VCaP (cell line): ENCODE results near the gene CIRBP.

Source experiments
- H3K27ac ChIP-seq: fragments of 450-650 bp; 2 replicates; pipeline ENCODE4 v1.5.1; 2017
- TF ChIP-seq, protein P1 (sequence below): fragments of 450-650 bp; conservative IDR thresholded peaks from 2 replicates; pipeline ENCODE4 v1.5.1; 2017; ENCODE audit warnings: mild to moderate bottlenecking, moderate library complexity

CIRBP gene

DNA sequence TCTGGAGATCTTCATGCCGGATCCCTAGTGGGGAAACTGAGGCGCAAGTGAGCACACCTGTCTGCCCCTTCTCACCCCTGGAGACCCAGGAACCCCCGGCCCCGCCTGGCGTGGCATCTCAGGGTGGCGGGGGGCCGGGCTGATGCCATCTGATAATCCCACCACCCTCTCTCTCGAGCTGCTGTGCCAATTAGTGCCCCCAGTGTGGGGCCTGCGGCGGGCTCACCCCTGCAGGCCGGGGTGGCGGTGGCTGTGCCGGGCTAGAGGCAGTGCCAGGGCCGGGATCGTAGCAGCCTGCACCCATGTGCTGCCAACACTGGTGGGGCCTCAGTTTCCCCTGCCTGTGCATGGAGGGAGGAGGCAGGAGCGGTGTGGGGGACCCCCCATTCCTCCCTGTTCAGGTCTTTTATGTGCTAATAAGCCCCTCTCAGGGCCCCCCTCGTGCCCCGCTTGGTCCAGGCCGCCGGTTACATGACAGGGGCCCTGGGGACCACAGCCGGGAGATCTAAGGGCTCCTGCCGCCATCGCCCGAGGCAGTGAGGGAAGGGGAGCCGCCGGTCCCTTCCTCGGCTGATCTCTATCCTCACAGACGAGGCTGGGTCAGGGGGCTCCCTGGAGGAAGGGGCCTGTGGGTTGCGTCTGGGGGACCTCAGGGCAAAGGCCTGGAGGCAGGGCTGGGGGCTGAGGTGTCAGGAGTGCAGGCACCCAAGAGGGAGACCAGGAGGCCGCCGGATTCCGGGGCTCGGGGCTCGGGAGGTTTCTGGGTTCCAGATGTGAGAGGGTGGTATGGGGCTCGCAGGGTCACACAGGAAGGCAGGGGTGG, 24.9 kb downstream of the CIRBP start:
- TF ChIP-seq, protein P1, sequence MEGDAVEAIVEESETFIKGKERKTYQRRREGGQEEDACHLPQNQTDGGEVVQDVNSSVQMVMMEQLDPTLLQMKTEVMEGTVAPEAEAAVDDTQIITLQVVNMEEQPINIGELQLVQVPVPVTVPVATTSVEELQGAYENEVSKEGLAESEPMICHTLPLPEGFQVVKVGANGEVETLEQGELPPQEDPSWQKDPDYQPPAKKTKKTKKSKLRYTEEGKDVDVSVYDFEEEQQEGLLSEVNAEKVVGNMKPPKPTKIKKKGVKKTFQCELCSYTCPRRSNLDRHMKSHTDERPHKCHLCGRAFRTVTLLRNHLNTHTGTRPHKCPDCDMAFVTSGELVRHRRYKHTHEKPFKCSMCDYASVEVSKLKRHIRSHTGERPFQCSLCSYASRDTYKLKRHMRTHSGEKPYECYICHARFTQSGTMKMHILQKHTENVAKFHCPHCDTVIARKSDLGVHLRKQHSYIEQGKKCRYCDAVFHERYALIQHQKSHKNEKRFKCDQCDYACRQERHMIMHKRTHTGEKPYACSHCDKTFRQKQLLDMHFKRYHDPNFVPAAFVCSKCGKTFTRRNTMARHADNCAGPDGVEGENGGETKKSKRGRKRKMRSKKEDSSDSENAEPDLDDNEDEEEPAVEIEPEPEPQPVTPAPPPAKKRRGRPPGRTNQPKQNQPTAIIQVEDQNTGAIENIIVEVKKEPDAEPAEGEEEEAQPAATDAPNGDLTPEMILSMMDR = no peak

DNA sequence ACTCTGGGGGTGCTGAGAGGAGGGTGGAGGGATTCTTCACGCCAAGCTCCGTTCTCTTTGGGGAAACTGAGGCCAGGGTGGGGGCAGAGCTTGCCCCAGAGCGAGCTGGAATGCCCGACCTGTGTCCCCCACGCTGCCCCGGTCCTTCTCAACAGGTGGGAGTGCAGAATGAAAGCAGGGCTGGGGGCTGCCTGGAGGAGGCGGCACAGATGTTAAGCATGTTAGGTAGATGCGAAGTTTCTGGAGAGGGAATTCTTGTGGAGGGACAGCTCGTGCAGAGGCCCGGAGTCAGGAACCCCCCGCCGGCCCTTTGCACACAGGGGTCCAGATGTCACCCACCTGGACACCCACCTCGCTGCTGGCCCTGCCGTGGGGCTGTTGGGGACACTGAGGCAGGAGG, 25.6 kb downstream of the CIRBP start:
- TF ChIP-seq, protein P1 = no peak
- H3K27ac ChIP-seq = no peak overlapping the region

More for the DNA sequence above, 24.9 kb downstream of the CIRBP start:
- no peak overlapping the region for H3K27ac ChIP-seq

DNA sequence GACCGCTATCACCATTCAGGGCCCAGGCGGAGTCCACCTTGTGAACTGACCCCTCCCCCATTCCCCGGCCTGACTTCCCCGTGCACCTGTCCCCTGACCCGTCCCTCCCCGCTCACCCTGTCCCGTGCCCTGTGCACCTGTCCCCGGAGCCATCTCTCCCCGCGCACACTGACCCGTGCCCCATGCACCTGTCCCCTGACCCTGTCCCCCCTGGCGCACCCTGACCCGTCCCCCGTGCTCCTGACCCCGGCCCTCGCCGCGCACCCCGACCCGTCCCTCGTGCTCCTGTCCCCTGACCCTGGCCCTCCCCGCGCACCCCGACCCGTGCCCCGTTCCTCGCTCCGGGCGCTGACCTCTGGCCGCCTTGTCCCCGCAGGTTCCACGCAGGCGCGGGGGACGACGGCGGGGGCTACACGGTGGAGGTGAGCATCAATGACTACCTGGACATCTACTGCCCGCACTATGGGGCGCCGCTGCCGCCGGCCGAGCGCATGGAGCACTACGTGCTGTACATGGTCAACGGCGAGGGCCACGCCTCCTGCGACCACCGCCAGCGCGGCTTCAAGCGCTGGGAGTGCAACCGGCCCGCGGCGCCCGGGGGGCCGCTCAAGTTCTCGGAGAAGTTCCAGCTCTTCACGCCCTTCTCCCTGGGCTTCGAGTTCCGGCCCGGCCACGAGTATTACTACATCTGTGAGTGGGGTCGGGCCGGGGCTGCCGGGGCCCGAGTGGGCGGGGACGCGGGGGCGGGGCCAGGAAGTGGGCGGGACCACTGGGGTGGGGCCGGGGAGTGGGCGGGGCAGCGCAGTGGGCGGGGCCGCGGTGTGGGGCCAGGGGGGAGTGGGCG, 26.3 kb downstream of the CIRBP start:
- TF ChIP-seq, protein P1 = no peak
- H3K27ac ChIP-seq = no peak overlapping the region

DNA sequence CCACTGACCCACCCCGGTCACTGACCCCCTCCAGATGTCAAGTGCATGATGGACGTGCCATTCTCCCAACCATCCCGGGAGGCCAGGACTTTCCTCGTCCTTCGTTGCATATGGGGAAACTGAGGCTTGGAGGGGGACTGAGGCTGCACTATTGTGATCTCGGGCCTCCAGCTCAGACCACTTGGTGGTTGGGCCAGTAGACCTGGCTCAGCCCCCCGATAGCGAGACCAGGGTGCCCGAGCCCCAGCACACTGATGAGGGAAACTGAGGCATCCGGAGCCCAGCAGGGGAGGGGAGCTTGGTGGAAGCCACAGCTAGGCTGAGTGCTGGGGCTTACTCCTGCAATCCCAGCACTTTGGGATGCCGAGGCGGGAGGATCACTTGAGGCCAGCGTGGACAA, 26.9 kb downstream of the CIRBP start:
- no peak overlapping the region for H3K27ac ChIP-seq
- TF ChIP-seq, protein P1 = no peak

DNA sequence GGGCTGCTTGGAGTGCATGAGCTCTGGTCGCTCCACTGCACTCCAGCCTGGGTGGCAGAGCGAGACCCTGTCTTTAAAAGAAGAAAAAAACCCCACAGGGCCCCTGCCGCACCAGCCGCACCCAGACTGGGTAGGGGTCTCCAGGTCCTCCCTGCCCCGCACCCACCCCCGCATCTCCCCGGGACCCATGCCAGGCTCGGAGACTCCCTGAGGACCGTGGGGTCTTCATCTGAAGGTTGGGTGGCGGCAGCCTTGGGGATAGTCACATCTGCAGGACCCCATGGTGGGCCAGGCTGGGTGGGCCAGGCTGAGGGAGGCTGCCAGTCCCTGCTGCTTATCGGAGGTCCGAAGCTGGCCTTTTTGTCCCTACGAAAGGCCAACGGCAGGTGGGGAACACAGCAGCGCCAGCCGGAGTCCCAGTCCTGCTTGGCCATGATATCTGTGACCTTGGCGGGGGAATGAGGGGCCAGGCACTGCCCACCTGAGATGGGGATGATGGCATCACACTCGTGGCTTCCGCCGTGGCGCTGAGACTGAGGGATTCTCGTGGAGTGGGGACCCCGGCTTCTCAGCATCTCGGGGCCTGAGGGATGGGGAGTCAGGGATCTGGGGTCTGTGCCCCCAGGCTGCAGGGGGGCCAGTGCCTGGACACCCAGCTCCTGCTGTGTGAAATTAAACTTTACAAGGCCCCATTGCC, 27.6 kb downstream of the CIRBP start:
- TF ChIP-seq, protein P1 = no peak
- H3K27ac ChIP-seq = no peak overlapping the region

DNA sequence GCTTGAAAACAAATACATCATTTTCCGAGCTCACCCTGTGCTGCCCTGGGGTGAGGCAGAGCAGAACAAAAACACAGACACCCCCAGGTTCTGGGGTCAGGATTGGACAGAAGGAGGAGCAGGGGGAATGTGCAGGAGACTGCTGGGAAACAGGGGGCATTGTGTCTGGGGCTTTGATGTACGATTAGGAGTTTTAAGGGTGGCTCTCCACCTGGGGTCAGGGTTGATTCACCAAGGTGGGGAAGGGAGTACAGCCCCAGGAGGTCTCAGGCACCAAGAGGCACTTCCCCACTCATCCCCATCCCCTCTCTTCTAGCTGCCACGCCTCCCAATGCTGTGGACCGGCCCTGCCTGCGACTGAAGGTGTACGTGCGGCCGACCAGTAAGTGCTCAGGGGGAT, 29.1 kb downstream of the CIRBP start:
- TF ChIP-seq, protein P1 = no peak
- no peak overlapping the region for H3K27ac ChIP-seq

DNA sequence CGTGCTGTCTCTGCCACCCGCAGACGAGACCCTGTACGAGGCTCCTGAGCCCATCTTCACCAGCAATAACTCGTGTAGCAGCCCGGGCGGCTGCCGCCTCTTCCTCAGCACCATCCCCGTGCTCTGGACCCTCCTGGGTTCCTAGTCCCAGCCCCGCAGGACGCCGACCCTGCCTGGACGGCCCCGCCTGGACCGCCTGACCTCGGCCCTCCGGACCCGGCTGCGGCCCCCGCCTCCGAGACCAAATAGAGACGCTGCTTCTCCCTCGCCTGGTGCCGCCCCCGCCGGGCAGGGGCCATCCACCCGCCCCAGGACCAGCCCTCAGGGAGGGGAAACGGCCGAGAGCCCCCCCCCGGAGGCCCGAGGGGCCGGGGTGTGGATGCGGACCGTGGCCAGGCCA, 30.7 kb downstream of the CIRBP start:
- H3K27ac ChIP-seq = no peak overlapping the region
- TF ChIP-seq, protein P1 = no peak
